ENCODE measurements around the gene S1PR1. TPM values are rescaled to one million over a fixed set of nuclear protein-coding genes. Genes with fewer than 3 reads are reported as not detected.
"Not testable (repeated sequence)": the region's sequence is repeated elsewhere in the genome, so short reads cannot be mapped to it uniquely, and the experiment has no call there.

Gene S1PR1
- total RNA-seq, 1 donor from 2014 or later: 8.7 TPM

DNA sequence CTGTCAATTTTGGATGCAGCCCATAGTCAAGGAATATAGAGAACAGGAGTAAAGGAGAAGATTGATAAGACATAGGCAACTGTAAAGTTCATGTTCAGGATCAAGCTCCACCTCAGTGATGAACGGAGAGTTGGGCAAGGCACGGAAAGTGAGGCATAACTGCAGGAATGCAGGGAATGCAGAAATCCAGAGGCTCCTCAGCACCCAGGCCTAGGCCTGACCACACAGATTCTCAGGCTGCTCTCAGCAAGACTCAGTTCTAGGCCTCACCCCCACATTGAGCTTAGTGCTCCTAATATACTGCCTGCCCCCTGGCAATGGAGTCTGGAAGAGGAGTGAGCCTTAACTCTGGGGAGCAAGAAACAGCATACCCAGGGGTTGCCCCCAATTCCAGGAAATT, 36.3 kb upstream of the S1PR1 start:
- TF ChIP-seq, protein P1, sequence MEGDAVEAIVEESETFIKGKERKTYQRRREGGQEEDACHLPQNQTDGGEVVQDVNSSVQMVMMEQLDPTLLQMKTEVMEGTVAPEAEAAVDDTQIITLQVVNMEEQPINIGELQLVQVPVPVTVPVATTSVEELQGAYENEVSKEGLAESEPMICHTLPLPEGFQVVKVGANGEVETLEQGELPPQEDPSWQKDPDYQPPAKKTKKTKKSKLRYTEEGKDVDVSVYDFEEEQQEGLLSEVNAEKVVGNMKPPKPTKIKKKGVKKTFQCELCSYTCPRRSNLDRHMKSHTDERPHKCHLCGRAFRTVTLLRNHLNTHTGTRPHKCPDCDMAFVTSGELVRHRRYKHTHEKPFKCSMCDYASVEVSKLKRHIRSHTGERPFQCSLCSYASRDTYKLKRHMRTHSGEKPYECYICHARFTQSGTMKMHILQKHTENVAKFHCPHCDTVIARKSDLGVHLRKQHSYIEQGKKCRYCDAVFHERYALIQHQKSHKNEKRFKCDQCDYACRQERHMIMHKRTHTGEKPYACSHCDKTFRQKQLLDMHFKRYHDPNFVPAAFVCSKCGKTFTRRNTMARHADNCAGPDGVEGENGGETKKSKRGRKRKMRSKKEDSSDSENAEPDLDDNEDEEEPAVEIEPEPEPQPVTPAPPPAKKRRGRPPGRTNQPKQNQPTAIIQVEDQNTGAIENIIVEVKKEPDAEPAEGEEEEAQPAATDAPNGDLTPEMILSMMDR (IDR thresholded peaks at IDR 0.05): no peak
- no peak for TF ChIP-seq EZH2 (IDR thresholded peaks at IDR 0.05)
- no peak for TF ChIP-seq EZH2phosphoT487 (IDR thresholded peaks at IDR 0.05)
- no peaks in the 10 kb centered on the region for H3F3A ChIP-seq (ENCODE audit: low read depth)
- Mint-ChIP-seq H3K27ac (no peak overlapping the region), H3K4me1 (peaks cover 15% of the 10 kb centered on the region), H3K27me3 (ENCODE audit: insufficient read depth, low read depth) (peaks cover 3% of the 10 kb centered on the region), H3K4me3 (no peak overlapping the region), H3K36me3 (no peaks in the 10 kb centered on the region), H3K9me3 (no peaks in the 10 kb centered on the region)
- H3K9ac ChIP-seq: no peak overlapping the region
- no peaks in the 10 kb centered on the region for H3K9me3 ChIP-seq (ENCODE audit: low read depth)
- no peak overlapping the region for H3K4me3 ChIP-seq
- no peak overlapping the region for H3K27ac ChIP-seq
- H3K36me3 ChIP-seq: no peaks in the 10 kb centered on the region
- no peaks in the 10 kb centered on the region for H4K20me1 ChIP-seq (ENCODE audit: low read depth)
- H3K4me2 ChIP-seq: no peak overlapping the region
- H2AFZ ChIP-seq (replicated peaks): no peak overlapping the region
- H3K4me1 ChIP-seq: no peaks in the 10 kb centered on the region
- DNase-seq (ENCODE audit: low spot score): no peak
- H3K79me2 ChIP-seq (ENCODE audit: low read depth): no peaks in the 10 kb centered on the region
- no peaks in the 10 kb centered on the region for H3K27me3 ChIP-seq

DNA sequence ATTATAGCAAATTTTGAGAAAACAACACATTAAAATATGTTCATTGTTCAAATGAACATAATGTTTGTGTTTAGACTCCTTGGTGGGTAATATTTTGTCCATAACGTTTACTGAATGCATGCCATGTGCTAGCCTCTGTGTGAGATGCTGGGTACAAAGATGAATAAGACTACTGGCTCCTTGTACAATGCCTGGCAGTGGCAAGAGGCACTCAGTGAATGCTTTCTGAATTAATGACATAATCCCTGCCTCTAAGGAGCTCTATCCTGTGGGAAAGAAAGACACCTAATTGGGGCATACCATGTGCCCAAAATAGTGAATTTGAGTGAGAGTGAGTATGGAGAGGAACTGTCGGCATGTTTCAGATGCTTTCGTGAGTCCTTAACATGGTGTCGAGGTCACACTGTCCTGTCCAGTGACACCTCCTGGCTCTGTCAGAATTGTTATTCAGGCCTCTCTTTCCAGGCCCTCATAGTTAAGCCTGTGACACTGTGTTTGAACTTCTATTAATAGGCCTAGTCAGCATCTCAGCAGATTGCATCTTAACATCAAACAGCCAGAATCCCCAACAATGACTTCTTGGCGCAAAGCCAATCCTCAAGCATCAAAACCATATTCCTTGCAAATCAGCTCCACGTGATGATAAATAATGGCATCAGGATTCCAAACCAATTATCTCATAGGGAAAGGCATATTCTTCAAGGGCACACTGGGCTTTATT, 32.8 kb upstream of the S1PR1 start:
- no peaks in the 10 kb centered on the region for H3K4me1 ChIP-seq
- peak; percentile 15 for DNase-seq (ENCODE audit: low spot score)
- no peak overlapping the region for H3K4me3 ChIP-seq
- no peaks in the 10 kb centered on the region for H3K36me3 Mint-ChIP-seq
- H3K27ac ChIP-seq: no peak overlapping the region
- H3K27me3 Mint-ChIP-seq (ENCODE audit: insufficient read depth, low read depth): peaks cover 3% of the 10 kb centered on the region
- TF ChIP-seq, protein P1 (IDR thresholded peaks at IDR 0.05): no peak
- no peak for TF ChIP-seq EZH2phosphoT487 (IDR thresholded peaks at IDR 0.05)
- no peak for TF ChIP-seq EZH2 (IDR thresholded peaks at IDR 0.05)
- H3K36me3 ChIP-seq: no peaks in the 10 kb centered on the region
- no peaks in the 10 kb centered on the region for H3K79me2 ChIP-seq (ENCODE audit: low read depth)
- H3K27me3 ChIP-seq: no peaks in the 10 kb centered on the region
- no peaks in the 10 kb centered on the region for H3K9me3 ChIP-seq (ENCODE audit: low read depth)
- no peaks in the 10 kb centered on the region for H3K9me3 Mint-ChIP-seq
- no peak overlapping the region for H3K4me3 Mint-ChIP-seq
- H3K9ac ChIP-seq: no peak overlapping the region
- no peak overlapping the region for H2AFZ ChIP-seq (replicated peaks)
- H3F3A ChIP-seq (ENCODE audit: low read depth): no peaks in the 10 kb centered on the region
- peaks cover 15% of the 10 kb centered on the region for H3K4me1 Mint-ChIP-seq
- H3K4me2 ChIP-seq: no peak overlapping the region
- no peak overlapping the region for H3K27ac Mint-ChIP-seq
- H4K20me1 ChIP-seq (ENCODE audit: low read depth): no peaks in the 10 kb centered on the region

DNA sequence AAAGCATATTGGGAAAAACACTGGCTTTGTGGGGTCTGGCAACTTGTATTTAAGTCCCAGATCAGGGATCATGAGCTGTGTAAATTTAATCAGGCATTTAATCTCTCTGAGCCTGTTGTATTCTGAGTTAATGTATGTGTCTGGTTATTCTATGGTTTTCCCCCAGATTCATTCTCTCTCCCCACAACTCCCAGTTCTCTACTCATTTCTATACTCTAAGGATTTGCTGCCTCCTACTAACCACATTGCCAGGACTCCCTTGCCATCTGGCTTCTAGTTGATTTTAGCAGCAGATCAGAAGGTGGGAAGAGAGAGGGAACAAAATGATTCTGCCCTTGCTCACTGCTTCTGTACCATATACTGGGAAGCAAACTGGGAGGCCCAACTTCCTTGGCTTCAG, 31.4 kb upstream of the S1PR1 start:
- no peak for DNase-seq (ENCODE audit: low spot score)
- H3K27me3 ChIP-seq: no peaks in the 10 kb centered on the region
- H3K79me2 ChIP-seq (ENCODE audit: low read depth): no peaks in the 10 kb centered on the region
- no peaks in the 10 kb centered on the region for H3K9me3 ChIP-seq (ENCODE audit: low read depth)
- no peak overlapping the region for H3K4me3 Mint-ChIP-seq
- H3K4me3 ChIP-seq: no peak overlapping the region
- H3K27ac Mint-ChIP-seq: no peak overlapping the region
- H3K36me3 Mint-ChIP-seq: no peaks in the 10 kb centered on the region
- TF ChIP-seq, protein P1 (IDR thresholded peaks at IDR 0.05): no peak
- TF ChIP-seq EZH2phosphoT487 (IDR thresholded peaks at IDR 0.05) (no peak), EZH2 (IDR thresholded peaks at IDR 0.05) (no peak)
- H3K9ac ChIP-seq: no peak overlapping the region
- no peaks in the 10 kb centered on the region for H3K9me3 Mint-ChIP-seq
- H3K4me1 ChIP-seq: no peaks in the 10 kb centered on the region
- H3K4me1 Mint-ChIP-seq: peaks cover 15% of the 10 kb centered on the region
- H3K4me2 ChIP-seq: no peak overlapping the region
- no peaks in the 10 kb centered on the region for H3F3A ChIP-seq (ENCODE audit: low read depth)
- H2AFZ ChIP-seq (replicated peaks): no peak overlapping the region
- H3K27me3 Mint-ChIP-seq (ENCODE audit: insufficient read depth, low read depth): no peaks in the 10 kb centered on the region
- H3K36me3 ChIP-seq: no peaks in the 10 kb centered on the region
- H4K20me1 ChIP-seq (ENCODE audit: low read depth): no peaks in the 10 kb centered on the region
- no peak overlapping the region for H3K27ac ChIP-seq

DNA sequence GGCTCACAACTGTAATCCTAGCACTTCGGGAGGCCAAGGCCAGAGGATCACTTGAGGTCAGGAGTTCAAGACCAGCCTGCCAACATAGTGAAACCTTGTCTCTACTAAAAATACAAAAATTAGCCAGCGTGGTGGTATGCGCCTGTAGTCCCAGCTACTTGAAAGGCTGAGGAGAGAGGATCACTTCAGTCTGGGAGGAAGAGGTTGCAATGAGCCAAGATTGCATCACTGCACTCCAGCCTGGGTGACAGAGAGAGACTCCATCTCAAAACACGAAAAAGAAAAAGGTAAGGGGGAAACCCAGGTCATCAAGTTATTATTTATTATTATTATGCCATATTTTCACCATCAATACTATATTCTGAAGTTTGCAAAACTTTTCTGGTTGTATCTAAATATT, 30.7 kb upstream of the S1PR1 start:
- H3K4me3 Mint-ChIP-seq: not testable (repeated sequence)

DNA sequence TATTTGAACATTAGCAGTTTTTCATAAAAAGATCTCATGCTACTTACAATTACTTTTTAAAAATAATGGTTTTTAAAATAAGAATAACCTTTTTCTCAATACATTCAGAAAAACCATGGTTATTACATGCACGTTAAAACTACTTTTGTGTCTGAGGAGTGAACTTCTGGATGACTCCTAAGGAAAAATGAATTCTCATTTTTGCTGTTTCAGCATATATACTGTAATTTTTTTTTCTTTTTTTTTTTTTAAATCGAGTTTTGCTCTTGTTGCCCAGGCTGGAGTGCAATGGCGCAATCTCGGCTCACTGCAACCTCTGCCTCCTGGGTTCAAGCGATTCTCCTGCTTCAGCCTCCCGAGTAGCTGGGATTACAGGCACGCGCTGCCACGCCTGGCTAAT, 29.5 kb upstream of the S1PR1 start:
- H3K27ac ChIP-seq; H3K4me2 ChIP-seq; H3K27me3 Mint-ChIP-seq (ENCODE audit: insufficient read depth, low read depth); H3K4me3 Mint-ChIP-seq; H4K20me1 ChIP-seq (ENCODE audit: low read depth); H3F3A ChIP-seq (ENCODE audit: low read depth); H3K4me1 ChIP-seq; H3K79me2 ChIP-seq (ENCODE audit: low read depth); H3K27me3 ChIP-seq; DNase-seq (ENCODE audit: low spot score); H3K9ac ChIP-seq; H3K9me3 ChIP-seq (ENCODE audit: low read depth); H3K27ac Mint-ChIP-seq; H3K36me3 Mint-ChIP-seq; H3K9me3 Mint-ChIP-seq; H2AFZ ChIP-seq (replicated peaks); H3K4me3 ChIP-seq; H3K36me3 ChIP-seq: not testable (repeated sequence)
- peaks cover 12% of the 10 kb centered on the region for H3K4me1 Mint-ChIP-seq

More for the DNA sequence above, 30.7 kb upstream of the S1PR1 start:
- peaks cover 15% of the 10 kb centered on the region for H3K4me1 Mint-ChIP-seq
- not testable (repeated sequence) for H3K27me3 ChIP-seq; H3K79me2 ChIP-seq (ENCODE audit: low read depth); H3K36me3 Mint-ChIP-seq; H4K20me1 ChIP-seq (ENCODE audit: low read depth); DNase-seq (ENCODE audit: low spot score); H3K4me1 ChIP-seq; H3F3A ChIP-seq (ENCODE audit: low read depth); H3K36me3 ChIP-seq; H3K27ac ChIP-seq; H3K9me3 ChIP-seq (ENCODE audit: low read depth); H3K9ac ChIP-seq; H2AFZ ChIP-seq (replicated peaks); H3K4me3 ChIP-seq; H3K9me3 Mint-ChIP-seq; H3K27me3 Mint-ChIP-seq (ENCODE audit: insufficient read depth, low read depth); H3K4me2 ChIP-seq; H3K27ac Mint-ChIP-seq
